ENCODE results near the gene RIPPLY1.

RIPPLY1 gene

DNA sequence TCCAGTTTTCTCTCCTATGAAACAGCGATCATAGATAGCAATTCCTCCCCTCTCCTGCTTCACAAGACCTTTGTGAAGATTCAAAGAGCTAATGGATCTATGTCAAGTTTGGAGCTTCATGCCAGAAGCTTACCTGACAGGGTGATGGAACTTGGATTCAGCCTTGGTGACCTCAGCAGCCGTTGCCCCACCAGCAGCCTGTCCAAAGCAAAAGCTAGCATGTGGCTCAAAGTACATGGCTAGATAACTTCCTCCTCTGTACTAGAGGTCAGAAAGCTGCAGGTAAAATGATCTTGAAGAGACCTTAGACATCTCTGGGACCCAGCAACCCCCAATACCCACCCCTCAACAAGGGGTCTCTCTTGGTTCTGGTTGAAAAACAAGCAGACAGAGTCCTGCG lies 1.8 kb downstream of the RIPPLY1 start:
- no peak for DNase-seq
- Histone ChIP-seq H3K27me3 (replicated peaks) (no peaks in the 10 kb centered on the region), H3K36me3 (replicated peaks) (no peaks in the 10 kb centered on the region), H3K4me3 (ENCODE audit: low read depth, low read length) (no peak overlapping the region), H3K27ac (no peak overlapping the region)
- TF ChIP-seq CTCF (IDR thresholded peaks at IDR 0.05; ENCODE audit: low read depth, low read length, missing control alignments): no peak
- in situ Hi-C loops (cut with HindIII; ENCODE audit: low pct_ligation_motif_present, low sequenced_read_pairs): no loop called here

- no peak overlapping the region for H3K27ac ChIP-seq
- in situ Hi-C loops (cut with HindIII; ENCODE audit: low pct_ligation_motif_present, low sequenced_read_pairs): no loop called here
- H3K36me3 ChIP-seq (replicated peaks): no peaks in the 10 kb centered on the region
- H3K27me3 ChIP-seq (replicated peaks): no peaks in the 10 kb centered on the region
- no peak for DNase-seq
- no peak for TF ChIP-seq CTCF (IDR thresholded peaks at IDR 0.05; ENCODE audit: low read depth, low read length, missing control alignments)
- H3K4me3 ChIP-seq (ENCODE audit: low read depth, low read length): no peak overlapping the region
Observed at GRCh38 chrX:106899841-106900240, 3.3 kb downstream of the RIPPLY1 start.

DNA sequence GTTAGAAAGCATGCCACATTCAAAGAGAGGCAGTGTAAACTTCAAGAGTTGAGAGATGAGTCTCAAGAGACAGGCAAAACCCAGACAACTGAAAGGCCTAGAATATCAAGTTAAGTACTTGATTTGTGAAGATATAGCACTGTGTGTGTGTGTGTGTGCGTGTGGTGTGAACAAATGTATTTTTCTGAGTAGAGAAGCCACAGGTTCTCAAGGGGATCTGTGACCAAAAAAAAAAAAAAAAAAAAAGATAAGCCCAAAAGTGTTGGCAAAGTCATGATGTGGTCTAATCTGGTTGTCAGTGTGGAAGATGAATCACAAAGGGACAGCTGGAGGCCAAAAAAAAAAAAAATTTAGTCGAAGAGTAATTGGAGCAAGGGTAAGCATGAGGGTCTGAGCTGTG lies 3.9 kb downstream of the RIPPLY1 start:
- no peaks in the 10 kb centered on the region for H3K27me3 ChIP-seq (replicated peaks)
- H3K27ac ChIP-seq: no peak overlapping the region
- no peak for TF ChIP-seq CTCF (IDR thresholded peaks at IDR 0.05; ENCODE audit: low read depth, low read length, missing control alignments)
- no peak for DNase-seq
- in situ Hi-C loops (cut with HindIII; ENCODE audit: low pct_ligation_motif_present, low sequenced_read_pairs): no loop called here
- H3K4me3 ChIP-seq (ENCODE audit: low read depth, low read length): no peak overlapping the region
- no peaks in the 10 kb centered on the region for H3K36me3 ChIP-seq (replicated peaks)

DNA sequence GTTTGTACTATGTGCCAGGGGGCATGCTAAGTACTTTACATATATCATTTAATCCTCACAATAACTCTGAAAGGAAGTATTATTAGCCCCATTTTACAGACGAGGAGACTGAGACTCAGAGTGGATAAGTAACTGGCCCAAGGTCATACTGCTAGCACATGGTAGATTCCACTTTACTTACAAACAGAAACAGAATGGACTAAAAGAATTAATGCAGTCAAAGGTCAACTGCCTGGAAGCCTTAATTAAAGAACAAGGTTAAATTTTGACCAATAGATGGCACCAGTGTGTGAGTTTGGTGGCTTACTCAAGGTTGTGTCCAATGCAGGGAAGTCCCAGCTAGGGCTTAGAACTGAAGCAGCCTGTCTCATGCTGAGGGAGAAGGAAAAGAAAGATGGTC lies 4.7 kb downstream of the RIPPLY1 start:
- no peak overlapping the region for H3K4me3 ChIP-seq (ENCODE audit: low read depth, low read length)
- in situ Hi-C loops (cut with HindIII; ENCODE audit: low pct_ligation_motif_present, low sequenced_read_pairs): no loop called here
- TF ChIP-seq CTCF (IDR thresholded peaks at IDR 0.05; ENCODE audit: low read depth, low read length, missing control alignments): peak; percentile 53
- DNase-seq: peak; percentile 42
- H3K27me3 ChIP-seq (replicated peaks): no peaks in the 10 kb centered on the region
- H3K36me3 ChIP-seq (replicated peaks): no peaks in the 10 kb centered on the region
- no peak overlapping the region for H3K27ac ChIP-seq

DNA sequence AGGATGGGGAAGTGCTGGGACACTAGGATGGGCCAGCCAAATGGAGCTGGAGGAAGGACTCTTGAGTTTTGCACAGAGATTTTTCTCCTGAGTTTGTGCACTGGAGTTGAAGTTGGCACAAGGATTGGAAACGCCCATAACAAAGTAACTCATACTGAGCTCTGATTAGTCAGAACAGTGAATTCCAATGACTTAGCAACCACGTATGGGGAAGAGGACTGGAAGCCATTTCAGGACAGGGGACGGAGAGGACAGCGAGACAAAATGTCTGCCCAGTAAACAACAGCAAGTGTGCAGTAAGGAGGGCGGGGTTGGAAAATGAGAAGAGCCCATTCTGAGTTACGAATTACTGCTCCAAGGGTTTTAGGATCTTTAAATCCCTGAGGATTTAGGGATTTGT lies 5.9 kb downstream of the RIPPLY1 start:
- Histone ChIP-seq H3K4me3 (ENCODE audit: low read depth, low read length) (no peak overlapping the region), H3K27ac (no peak overlapping the region), H3K36me3 (replicated peaks) (no peaks in the 10 kb centered on the region), H3K27me3 (replicated peaks) (no peaks in the 10 kb centered on the region)
- no peak for TF ChIP-seq CTCF (IDR thresholded peaks at IDR 0.05; ENCODE audit: low read depth, low read length, missing control alignments)
- in situ Hi-C loops (cut with HindIII; ENCODE audit: low pct_ligation_motif_present, low sequenced_read_pairs): no loop called here
- DNase-seq: peak; percentile 9

DNA sequence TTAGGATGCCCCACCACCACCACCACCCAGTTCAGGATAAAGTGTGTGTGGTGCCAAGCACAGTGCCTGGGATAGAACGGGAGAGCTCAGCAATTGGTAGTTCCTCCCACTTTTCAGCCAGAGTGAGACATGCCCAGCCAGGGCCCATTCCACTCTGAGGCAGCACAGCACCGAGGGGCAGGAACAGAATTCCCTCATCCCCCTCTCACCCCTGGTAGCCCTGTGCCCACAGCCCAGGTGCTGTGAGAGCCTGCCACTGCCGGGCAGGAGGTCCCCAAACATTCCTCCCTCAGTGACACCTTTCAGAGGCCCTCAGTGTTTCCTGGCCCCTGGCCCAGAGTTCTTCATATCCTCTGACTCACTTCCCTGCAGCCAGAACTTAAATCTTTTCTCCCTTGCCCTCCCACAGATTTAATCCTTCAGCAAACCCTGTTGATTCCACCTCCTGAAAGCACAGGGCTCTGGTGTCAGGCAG lies 8.1 kb downstream of the RIPPLY1 start:
- Histone ChIP-seq H3K27me3 (replicated peaks) (no peaks in the 10 kb centered on the region), H3K27ac (peak overlapping the region; percentile 19), H3K36me3 (replicated peaks) (no peaks in the 10 kb centered on the region), H3K4me3 (ENCODE audit: low read depth, low read length) (no peak overlapping the region)
- peak; percentile 56 for DNase-seq
- no peak for TF ChIP-seq CTCF (IDR thresholded peaks at IDR 0.05; ENCODE audit: low read depth, low read length, missing control alignments)
- in situ Hi-C loops (cut with HindIII; ENCODE audit: low pct_ligation_motif_present, low sequenced_read_pairs): no loop called here

Measured in brain microvascular endothelial cell (primary cell).